Loucy (cell line): ENCODE results near the gene RANBP3.

Experiments
- H2AFZ ChIP-seq: fragments of 200-600 bp; sonication (generic); 2 replicates; pipeline ENCODE4 v1.6.0; 2016; ENCODE audit warnings: antibody characterized with exemption, mild to moderate bottlenecking, low read length, moderate library complexity
- H3F3A ChIP-seq: fragments of 200-600 bp; 2 replicates; pipeline ENCODE4 v1.6.0; 2016; ENCODE audit warnings: antibody characterized with exemption, low read depth, mild to moderate bottlenecking
- H3K27me3 ChIP-seq: fragments of 200-600 bp; sonication (generic); 2 replicates; pipeline ENCODE4 v1.6.1; 2014; ENCODE audit warnings: low read length, mild to moderate bottlenecking; ENCODE audit not compliant: insufficient read depth, poor library complexity, severe bottlenecking
- H3K36me3 ChIP-seq: fragments of 200-600 bp; sonication (generic); 2 replicates; pipeline ENCODE4 v1.6.1; 2016; ENCODE audit warnings: low read length; ENCODE audit not compliant: insufficient read depth
- H3K4me1 ChIP-seq: fragments of 200-600 bp; sonication (generic); 2 replicates; pipeline ENCODE4 v1.5.1; 2014; ENCODE audit warnings: low read length, mild to moderate bottlenecking; ENCODE audit not compliant: insufficient read depth, poor library complexity, severe bottlenecking
- H3K4me2 ChIP-seq: fragments of 200-600 bp; sonication (generic); 2 replicates; pipeline ENCODE4 v1.6.0; 2014; ENCODE audit warnings: antibody characterized with exemption, low read length, low read depth, mild to moderate bottlenecking; ENCODE audit not compliant: poor library complexity, severe bottlenecking
- H3K4me3 ChIP-seq: fragments of 200-600 bp; sonication (generic); 2 replicates; pipeline ENCODE4 v1.5.1; 2014; ENCODE audit warnings: low read length, mild to moderate bottlenecking, mixed read lengths; ENCODE audit not compliant: poor library complexity, severe bottlenecking
- H3K79me2 ChIP-seq: fragments of 200-600 bp; sonication (generic); 2 replicates; pipeline ENCODE4 v1.6.1; 2014; ENCODE audit warnings: low read length; ENCODE audit not compliant: insufficient read depth
- H3K9ac ChIP-seq: fragments of 200-600 bp; sonication (generic); 2 replicates; pipeline ENCODE4 v1.6.0; 2014; ENCODE audit warnings: mild to moderate bottlenecking, low read depth, low read length, moderate library complexity; ENCODE audit not compliant: poor library complexity, severe bottlenecking
- H3K9me2 ChIP-seq: fragments of 200-600 bp; sonication (generic); replicated peaks from 2 replicates; pipeline ENCODE4 v1.6.1; 2016; ENCODE audit warnings: low read depth, low read length, mixed read lengths
- H3K9me3 ChIP-seq: fragments of 200-600 bp; sonication (generic); 2 replicates; pipeline ENCODE4 v1.6.1; 2014; ENCODE audit warnings: mild to moderate bottlenecking, antibody characterized with exemption, low read length, low read depth; ENCODE audit not compliant: insufficient read depth
- H4K20me1 ChIP-seq: fragments of 200-600 bp; sonication (generic); 2 replicates; pipeline ENCODE4 v1.6.0; 2014; ENCODE audit warnings: antibody characterized with exemption, low read length, mild to moderate bottlenecking; ENCODE audit not compliant: insufficient read depth, poor library complexity, severe bottlenecking
- CTCF ChIP-seq: fragments of 200-600 bp; sonication (generic); conservative IDR thresholded peaks from 2 replicates; pipeline ENCODE4 v1.5.1; 2014; ENCODE audit warnings: mild to moderate bottlenecking, antibody characterized with exemption, low read length
- EZH2phosphoT487 ChIP-seq: fragments of 200-600 bp; IDR thresholded peaks from 2 replicates; pipeline ENCODE4 v1.6.1; 2018; ENCODE audit warnings: antibody characterized with exemption, mild to moderate bottlenecking, moderate library complexity, borderline replicate concordance

Gene RANBP3

GRCh38 chr19:5984600-5984999 is 6.7 kb upstream of the RANBP3 start:
- Histone ChIP-seq H3K79me2 (peaks cover 20% of the 10 kb centered on the region), H3K4me3 (peak overlapping the region; percentile 33), H3K9ac (peak overlapping the region; percentile 53), H3K4me2 (peak overlapping the region; percentile 63), H3K9me3 (no peaks in the 10 kb centered on the region), H3K27me3 (no peaks in the 10 kb centered on the region), H3K4me1 (peaks cover 38% of the 10 kb centered on the region), H3F3A (peaks cover 6% of the 10 kb centered on the region; the same call in 1 of the 2 replicates), H3K9me2 (no peaks in the 10 kb centered on the region), H3K36me3 (no peaks in the 10 kb centered on the region), H2AFZ (peak overlapping the region; percentile 41; the same call in 1 of the 2 replicates), H4K20me1 (peaks cover 5% of the 10 kb centered on the region)
- TF ChIP-seq CTCF = no peak
- TF ChIP-seq EZH2phosphoT487 = no peak

- peaks cover 40% of the 10 kb centered on the region for H3K4me1 ChIP-seq
- peak overlapping the region; percentile 33 for H3K4me3 ChIP-seq
- H3K79me2 ChIP-seq = peaks cover 31% of the 10 kb centered on the region
- no peaks in the 10 kb centered on the region for H3K36me3 ChIP-seq
- peaks cover 6% of the 10 kb centered on the region; the same call in 1 of the 2 replicates for H3F3A ChIP-seq
- no peaks in the 10 kb centered on the region for H3K27me3 ChIP-seq
- peak overlapping the region; percentile 63 for H3K4me2 ChIP-seq
- H3K9me3 ChIP-seq = no peaks in the 10 kb centered on the region
- H3K9me2 ChIP-seq = no peaks in the 10 kb centered on the region
- TF ChIP-seq EZH2phosphoT487 (no peak), CTCF (no peak)
- peaks cover 7% of the 10 kb centered on the region for H4K20me1 ChIP-seq
- no peak overlapping the region for H2AFZ ChIP-seq
- peak overlapping the region; percentile 53 for H3K9ac ChIP-seq
Measured at GRCh38 chr19:5983367-5983955, 5.5 kb upstream of the RANBP3 start.

GRCh38 chr19:5978606-5979552 is 939 bp upstream of the RANBP3 start:
- H3K4me2 ChIP-seq = peak overlapping the region; percentile 84
- H3K9ac ChIP-seq = peak overlapping the region; percentile 93
- no peaks in the 10 kb centered on the region for H3K36me3 ChIP-seq
- peaks cover 44% of the 10 kb centered on the region for H4K20me1 ChIP-seq
- H3K4me1 ChIP-seq = peaks cover 54% of the 10 kb centered on the region
- TF ChIP-seq CTCF (no peak), EZH2phosphoT487 (no peak)
- peaks cover 74% of the 10 kb centered on the region for H3K79me2 ChIP-seq
- no peaks in the 10 kb centered on the region for H3K9me2 ChIP-seq
- no peaks in the 10 kb centered on the region for H3K27me3 ChIP-seq
- peak overlapping the region; percentile 89 for H3K4me3 ChIP-seq
- peak overlapping the region; percentile 87 for H2AFZ ChIP-seq
- H3K9me3 ChIP-seq = no peaks in the 10 kb centered on the region
- peaks cover 6% of the 10 kb centered on the region; the same call in 1 of the 2 replicates for H3F3A ChIP-seq
